ENCODE data around the gene HEXD. TPM values are rescaled to one million over a fixed set of nuclear protein-coding genes. Genes with fewer than 3 reads are reported as not detected.
"Not testable (repeated sequence)": the region's sequence is repeated elsewhere in the genome, so short reads cannot be mapped to it uniquely, and the experiment has no call there.

HEXD gene
- polyA plus RNA-seq, 1 experiment: 8.9 TPM

- no peak for TF ChIP-seq CTCF (IDR thresholded peaks at IDR 0.05; ENCODE audit: insufficient read depth, low read depth, low read length)
- peak overlapping the region; percentile 82 for H3K4me3 ChIP-seq (ENCODE audit: low read depth, low read length)
- H3K36me3 ChIP-seq (ENCODE audit: control insufficient read depth, insufficient read depth, low read length): peaks cover 12% of the 10 kb centered on the region
- no peaks in the 10 kb centered on the region for H3K27me3 ChIP-seq (ENCODE audit: control insufficient read depth, insufficient read depth, low read length)
- ChIA-PET CTCF (interaction anchor here (0.9 kb wide), 1 partner anchor 108 kb away, joined by 3 read pairs; no protein-coding TSS in a partner anchor), POLR2A (interaction anchor here (0.6 kb wide), 1 partner anchor 24 kb away, joined by 3 read pairs; no protein-coding TSS in a partner anchor)
- no peak for DNase-seq (ENCODE audit: low read depth)
Observed at GRCh38 chr17:82457073-82457928, 39.2 kb downstream of the HEXD start.

DNA sequence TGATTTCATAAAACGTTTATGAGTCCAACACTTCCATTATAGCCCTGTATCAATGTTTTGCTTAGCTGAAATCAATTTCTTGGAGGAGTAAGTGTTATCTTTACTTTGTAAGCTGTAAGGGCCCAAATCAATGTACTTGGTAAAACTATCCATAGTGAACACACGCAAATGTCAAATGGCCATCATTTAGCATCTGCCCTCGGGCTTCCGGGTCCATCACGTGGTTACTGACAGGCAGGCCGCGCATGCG, 39.7 kb downstream of the HEXD start:
- POLR2A ChIA-PET: interaction anchor here (0.6 kb wide), 1 partner anchor 229 kb away, joined by 4 read pairs; the partner anchor contains the start of gene SLC16A3
- no peak for TF ChIP-seq CTCF (IDR thresholded peaks at IDR 0.05; ENCODE audit: insufficient read depth, low read depth, low read length)
- Histone ChIP-seq H3K27me3 (ENCODE audit: control insufficient read depth, insufficient read depth, low read length) (no peaks in the 10 kb centered on the region), H3K36me3 (ENCODE audit: control insufficient read depth, insufficient read depth, low read length) (peaks cover 15% of the 10 kb centered on the region), H3K4me3 (ENCODE audit: low read depth, low read length) (peak overlapping the region; percentile 82)
- CTCF ChIA-PET: interaction anchor here (0.9 kb wide), 1 partner anchor 108 kb away, joined by 3 read pairs; no protein-coding TSS in a partner anchor
- DNase-seq (ENCODE audit: low read depth): no peak

- CTCF ChIA-PET: interaction anchor here (0.9 kb wide), 1 partner anchor 109 kb away, joined by 3 read pairs; no protein-coding TSS in a partner anchor
- Histone ChIP-seq H3K27me3 (ENCODE audit: control insufficient read depth, insufficient read depth, low read length) (no peaks in the 10 kb centered on the region), H3K4me3 (ENCODE audit: low read depth, low read length) (peak within 1 kb of the TSS; percentile 82), H3K36me3 (ENCODE audit: control insufficient read depth, insufficient read depth, low read length) (peaks cover 15% of the 10 kb centered on the region)
- POLR2A ChIA-PET: interaction anchor here (0.6 kb wide), 1 partner anchor 229 kb away, joined by 4 read pairs; the partner anchor contains the start of gene SLC16A3
- peak; percentile 84 for DNase-seq (ENCODE audit: low read depth)
- no peak for TF ChIP-seq CTCF (IDR thresholded peaks at IDR 0.05; ENCODE audit: insufficient read depth, low read depth, low read length)
Observed at GRCh38 chr17:82458179-82458884, 40.2 kb downstream of the HEXD start, which contains the start of gene NARF. NARF (plus strand) TSS chr17:82458741; CDS start chr17:82458804, 63 bp downstream.

DNA sequence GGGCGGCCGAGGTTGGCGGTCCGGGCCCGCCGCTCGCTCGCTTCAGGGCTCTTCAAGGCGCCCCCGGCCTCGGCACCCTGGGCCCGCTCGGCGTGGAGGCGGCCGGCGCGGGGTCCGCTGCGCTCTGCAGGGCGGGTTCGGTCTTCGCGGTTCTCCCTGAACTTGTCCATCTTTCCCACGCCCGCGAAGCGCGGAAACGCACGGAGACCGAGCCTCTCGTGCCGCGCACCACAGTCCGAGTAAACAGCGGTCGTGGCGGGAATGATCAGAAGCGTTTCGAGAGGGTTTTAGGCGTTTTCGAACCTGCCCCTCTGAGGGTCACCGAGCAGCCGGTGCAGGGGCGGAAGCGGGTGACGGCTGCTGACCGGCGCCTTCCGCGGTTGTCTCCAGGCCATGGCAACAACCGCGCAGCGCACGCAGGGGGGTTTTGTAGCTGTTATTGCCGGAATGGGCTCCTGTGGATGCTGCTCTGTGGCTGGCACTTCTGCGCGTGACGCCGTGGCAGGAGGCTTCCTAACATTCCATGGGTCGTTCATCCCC, 40.8 kb downstream of the HEXD start:
- Histone ChIP-seq H3K4me3 (ENCODE audit: low read depth, low read length) (peak overlapping the region; percentile 82), H3K36me3 (ENCODE audit: control insufficient read depth, insufficient read depth, low read length) (peaks cover 19% of the 10 kb centered on the region), H3K27me3 (ENCODE audit: control insufficient read depth, insufficient read depth, low read length) (no peaks in the 10 kb centered on the region)
- TF ChIP-seq CTCF (IDR thresholded peaks at IDR 0.05; ENCODE audit: insufficient read depth, low read depth, low read length): no peak
- no peak for DNase-seq (ENCODE audit: low read depth)
- POLR2A ChIA-PET: no interaction called here
- CTCF ChIA-PET: no interaction called here

DNA sequence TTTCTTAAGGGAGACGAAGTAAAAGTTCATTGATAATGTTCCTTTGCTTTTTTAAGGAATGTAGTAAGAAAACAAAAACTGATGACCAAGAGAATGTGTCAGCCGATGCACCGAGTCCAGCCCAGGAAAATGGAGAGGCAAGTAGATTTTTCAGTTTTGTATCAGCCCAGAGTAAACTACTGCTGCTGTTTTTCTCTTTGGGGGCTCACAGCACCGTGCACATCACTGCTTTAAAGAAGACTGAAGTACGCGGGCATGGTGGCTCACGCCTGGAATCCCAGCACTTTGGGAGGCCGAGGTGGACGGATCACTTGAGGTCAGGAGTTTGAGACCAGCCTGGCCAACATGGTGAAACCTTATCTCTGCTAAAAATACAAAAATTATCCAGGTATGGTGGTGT, 41.8 kb downstream of the HEXD start:
- H3K4me3 ChIP-seq (ENCODE audit: low read depth, low read length); DNase-seq (ENCODE audit: low read depth); CTCF ChIA-PET; POLR2A ChIA-PET; H3K27me3 ChIP-seq (ENCODE audit: control insufficient read depth, insufficient read depth, low read length): not testable (repeated sequence)
- H3K36me3 ChIP-seq (ENCODE audit: control insufficient read depth, insufficient read depth, low read length): peaks cover 27% of the 10 kb centered on the region
